Muscle of leg (tissue), 11 donors: Measurements from ENCODE around the gene REST. TPM values are rescaled to one million over a fixed set of nuclear protein-coding genes. Genes with fewer than 3 reads are reported as not detected.
A peak's percentile ranks its signal among the peaks of the same experiment; 100 is the strongest.
"Not testable (repeated sequence)": the region's sequence is repeated elsewhere in the genome, so short reads cannot be mapped to it uniquely, and the experiment has no call there.

Experiments
- DNase-seq: peaks from one replicate; pipeline ENCODE4 v3.0.0; 2013
- H3K27ac ChIP-seq: one replicate; pipeline ENCODE4 v1.5.1; 2013; ENCODE audit warnings: mild to moderate bottlenecking, low read length, control low read depth
- H3K27me3 ChIP-seq: one replicate; pipeline ENCODE4 v1.6.1; 2013; ENCODE audit warnings: low read length; ENCODE audit not compliant: control insufficient read depth, insufficient read depth
- H3K36me3 ChIP-seq: one replicate; pipeline ENCODE4 v1.6.1; 2013; ENCODE audit warnings: low read length; ENCODE audit not compliant: control insufficient read depth, insufficient read depth
- H3K4me1 ChIP-seq: one replicate; pipeline ENCODE4 v1.6.1; 2013; ENCODE audit warnings: low read length; ENCODE audit not compliant: control insufficient read depth, insufficient read depth
- H3K4me3 ChIP-seq: one replicate; pipeline ENCODE4 v1.5.1; 2013; ENCODE audit warnings: low read length, control low read depth
- H3K9me3 ChIP-seq: replicated peaks from 2 replicates; pipeline ENCODE4 v1.6.1; 2013; ENCODE audit warnings: low read depth, low read length; ENCODE audit not compliant: control insufficient read depth
- WGBS: methylation state at CpG from one replicate; pipeline ENCODE4 v1.1.5; 2013; ENCODE audit warnings: missing lambda C conversion rate; ENCODE audit not compliant: insufficient coverage; 5-methylcytosine and 5-hydroxymethylcytosine counted together
- polyA plus RNA-seq, 8 donors: library from polyadenylated mRNA; unstranded; fragments of 120-200 nt; gene quantifications; one replicate each; pipeline versions ENCODE4 v1.2.1 to v1.2.3, GENCODE V29; 2013; ENCODE audit warnings: inconsistent platforms in 1 of 8, low replicate concordance in 1 of 8; ENCODE audit not compliant: insufficient read length in 8 of 8, insufficient read depth in 1 of 8
- total RNA-seq: library from RNA; stranded (reverse); fragments of 120-200 nt; gene quantifications from one replicate; pipeline ENCODE4 v1.2.4, GENCODE V29; 2013

The REST gene
- total and polyA plus RNA-seq, 9 donors, result 18.4 to 33.6 (median 24.2) TPM

DNA sequence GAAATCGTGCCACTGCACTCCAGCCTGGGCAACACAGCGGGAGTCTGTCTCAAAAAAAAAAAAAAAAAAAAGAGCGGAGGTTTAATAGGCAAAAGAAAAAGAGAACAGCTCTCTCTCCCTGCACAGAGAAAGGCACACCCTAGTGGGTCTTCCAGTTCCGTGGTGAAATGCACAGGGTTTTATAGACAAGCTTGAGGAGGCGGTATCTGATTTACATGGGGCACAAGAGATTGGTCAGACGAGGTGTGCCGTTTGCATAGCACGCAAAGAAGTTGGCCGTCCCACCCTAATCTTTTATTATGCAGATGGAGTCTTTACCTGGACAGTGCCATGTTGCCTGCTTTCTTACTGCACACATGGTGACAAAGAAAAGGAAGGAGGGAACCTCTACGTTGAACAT lies 33.5 kb upstream of the REST start:
- H3K4me3 ChIP-seq, result no peak overlapping the region
- no peak overlapping the region for H3K27ac ChIP-seq
- no peaks in the 10 kb centered on the region for H3K36me3 ChIP-seq
- no peaks in the 10 kb centered on the region for H3K27me3 ChIP-seq
- no peak for DNase-seq
- H3K4me1 ChIP-seq, result peaks cover 17% of the 10 kb centered on the region
- no peaks in the 10 kb centered on the region for H3K9me3 ChIP-seq
- 80% methylated on average over 3 of the region's 10 CpGs for WGBS

DNA sequence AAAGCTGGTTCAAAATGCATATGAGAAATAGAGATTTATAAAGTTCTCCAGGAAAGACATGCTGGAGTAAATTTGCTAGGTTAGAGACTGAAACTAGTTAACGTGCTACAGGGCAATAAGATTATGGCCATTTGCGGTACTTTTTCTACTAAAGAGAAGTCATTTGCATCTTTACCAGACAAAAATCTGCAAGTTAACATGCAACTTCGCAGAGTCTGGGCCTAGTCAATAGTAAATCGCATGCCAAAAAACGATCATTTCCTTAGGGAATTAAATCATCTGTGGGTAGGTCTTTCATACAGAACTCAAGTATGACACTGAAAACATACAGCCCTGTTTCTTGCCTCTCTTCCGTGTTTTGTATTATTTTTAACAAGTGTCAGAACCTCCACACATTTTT lies 32.8 kb upstream of the REST start:
- Histone ChIP-seq H3K27me3 (no peaks in the 10 kb centered on the region), H3K36me3 (no peaks in the 10 kb centered on the region), H3K4me3 (no peak overlapping the region), H3K9me3 (no peaks in the 10 kb centered on the region), H3K27ac (no peak overlapping the region), H3K4me1 (peaks cover 17% of the 10 kb centered on the region)
- WGBS, result 67% methylated on average over 1 of the region's 6 CpGs
- DNase-seq, result peak; percentile 39

DNA sequence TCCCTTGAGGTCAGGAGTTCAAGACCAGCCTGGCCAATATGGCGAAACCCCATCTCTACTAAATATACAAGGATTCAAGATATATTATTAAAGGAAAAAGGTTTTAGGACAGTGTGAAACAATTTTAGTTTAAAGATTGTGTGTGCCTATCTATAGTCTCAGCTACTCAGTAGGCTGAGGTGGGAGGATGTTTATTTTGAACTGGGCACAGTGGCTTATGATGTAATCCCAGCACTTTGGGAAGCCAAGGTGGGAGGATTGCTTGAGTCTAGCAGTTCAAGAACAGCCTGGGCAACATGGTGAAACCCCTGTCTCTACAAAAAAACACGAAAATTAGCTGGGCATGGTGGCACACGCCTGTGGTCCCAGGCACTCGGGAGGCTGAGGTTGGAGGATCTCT lies 31.4 kb upstream of the REST start:
- 94% methylated on average over 3 of the region's 4 CpGs for WGBS
- Histone ChIP-seq H3K4me1 (peaks cover 8% of the 10 kb centered on the region), H3K27ac (no peak overlapping the region), H3K36me3 (no peaks in the 10 kb centered on the region), H3K4me3 (no peak overlapping the region), H3K27me3 (no peaks in the 10 kb centered on the region), H3K9me3 (no peaks in the 10 kb centered on the region)
- no peak for DNase-seq

DNA sequence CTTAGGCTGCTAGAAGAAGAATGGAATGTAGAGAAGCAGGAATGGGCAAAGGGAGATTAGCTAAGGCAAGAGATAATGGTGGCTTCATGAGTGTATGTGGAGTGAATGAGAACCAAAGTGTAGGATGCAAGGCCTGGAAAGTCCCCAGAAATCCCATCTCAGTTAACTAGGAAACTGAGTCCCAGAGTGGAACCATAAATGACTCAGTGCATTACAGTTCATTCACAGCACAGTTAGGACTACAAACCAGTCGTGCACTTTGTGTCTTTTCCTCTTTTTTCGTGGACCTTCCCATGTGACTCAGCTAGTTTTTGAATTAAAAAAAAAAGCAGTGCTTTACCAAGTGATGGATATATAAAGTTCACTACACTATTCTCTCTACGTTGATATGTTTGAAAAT lies 27.7 kb upstream of the REST start:
- H3K4me1 ChIP-seq, result no peaks in the 10 kb centered on the region
- WGBS, result no CpG with 5 or more reads among the region's 3 CpGs
- no peak overlapping the region for H3K27ac ChIP-seq
- DNase-seq, result no peak
- H3K4me3 ChIP-seq, result no peak overlapping the region
- H3K9me3 ChIP-seq, result no peaks in the 10 kb centered on the region
- no peaks in the 10 kb centered on the region for H3K36me3 ChIP-seq
- H3K27me3 ChIP-seq, result no peaks in the 10 kb centered on the region

DNA sequence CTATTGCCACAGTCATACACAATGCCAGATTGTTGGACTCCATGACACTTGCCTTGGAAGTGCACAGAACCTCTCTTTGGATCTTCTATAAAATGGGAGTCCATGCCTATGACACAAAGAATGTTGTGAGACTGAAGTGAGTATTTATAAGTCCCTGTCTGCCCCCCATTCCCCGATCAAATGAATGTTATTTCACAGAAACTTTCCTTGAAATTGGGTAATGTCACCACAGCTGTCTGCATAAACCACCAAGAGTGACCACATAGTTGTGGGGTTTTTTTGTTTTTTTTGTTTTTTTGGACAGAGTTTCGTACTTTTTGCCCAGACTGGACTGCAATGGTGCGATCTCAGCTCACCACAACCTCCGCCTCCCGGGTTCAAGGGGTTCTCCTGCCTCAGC lies 27.1 kb upstream of the REST start:
- DNase-seq, result no peak
- no peak overlapping the region for H3K4me3 ChIP-seq
- H3K27ac ChIP-seq, result no peak overlapping the region
- H3K27me3 ChIP-seq, result no peaks in the 10 kb centered on the region
- no peaks in the 10 kb centered on the region for H3K36me3 ChIP-seq
- H3K4me1 ChIP-seq, result no peaks in the 10 kb centered on the region
- WGBS, result 98% methylated on average over 4 of the region's 5 CpGs
- H3K9me3 ChIP-seq, result no peaks in the 10 kb centered on the region

DNA sequence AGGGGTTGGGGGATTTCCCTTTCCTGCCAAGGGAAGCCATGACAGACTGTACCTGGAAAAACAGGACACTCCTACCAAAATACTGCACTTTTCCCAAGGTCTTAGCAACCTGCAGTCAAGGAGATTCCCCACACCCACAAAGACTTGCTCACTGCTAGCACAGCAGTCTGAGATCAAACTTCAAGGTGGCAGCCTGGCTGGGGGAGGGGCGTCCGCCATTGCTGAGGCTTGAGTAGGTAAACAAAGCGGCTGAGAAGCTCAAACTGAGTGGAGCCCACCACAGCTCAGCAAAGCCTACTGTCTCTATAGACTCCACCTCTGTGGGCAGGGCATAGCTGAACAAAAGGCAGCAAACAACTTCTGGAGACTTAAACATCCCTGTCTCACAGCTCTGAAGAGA lies 23.2 kb upstream of the REST start:
- not testable (repeated sequence) for H3K4me1 ChIP-seq, H3K9me3 ChIP-seq, H3K27me3 ChIP-seq, H3K27ac ChIP-seq, DNase-seq, H3K36me3 ChIP-seq, H3K4me3 ChIP-seq
- no CpG with 5 or more reads among the region's 3 CpGs for WGBS

DNA sequence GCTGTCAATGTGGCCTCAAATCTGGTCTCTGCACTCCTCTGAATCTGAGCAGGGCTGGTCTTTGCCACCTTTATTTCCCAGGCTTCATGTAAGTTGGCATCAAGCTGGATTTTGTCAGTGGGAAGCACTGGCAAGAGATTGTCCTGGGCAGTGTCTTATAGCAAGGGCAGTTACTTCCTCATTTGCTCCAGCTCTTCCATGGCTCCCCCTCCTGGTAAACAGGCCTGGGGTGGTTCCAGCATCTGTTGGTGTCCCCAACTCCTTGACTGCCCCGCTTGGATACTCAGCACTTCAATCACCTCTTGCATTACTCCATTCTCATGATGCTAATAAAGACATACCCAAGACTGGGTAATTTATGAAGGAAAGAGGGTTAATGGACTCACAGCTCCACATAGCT lies 15.0 kb upstream of the REST start:
- H3K27me3 ChIP-seq, result no peaks in the 10 kb centered on the region
- no peak overlapping the region for H3K27ac ChIP-seq
- H3K9me3 ChIP-seq, result no peaks in the 10 kb centered on the region
- H3K36me3 ChIP-seq, result no peaks in the 10 kb centered on the region
- no peak overlapping the region for H3K4me3 ChIP-seq
- no CpG with 5 or more reads among the region's 1 CpG for WGBS
- no peak for DNase-seq
- H3K4me1 ChIP-seq, result no peaks in the 10 kb centered on the region

DNA sequence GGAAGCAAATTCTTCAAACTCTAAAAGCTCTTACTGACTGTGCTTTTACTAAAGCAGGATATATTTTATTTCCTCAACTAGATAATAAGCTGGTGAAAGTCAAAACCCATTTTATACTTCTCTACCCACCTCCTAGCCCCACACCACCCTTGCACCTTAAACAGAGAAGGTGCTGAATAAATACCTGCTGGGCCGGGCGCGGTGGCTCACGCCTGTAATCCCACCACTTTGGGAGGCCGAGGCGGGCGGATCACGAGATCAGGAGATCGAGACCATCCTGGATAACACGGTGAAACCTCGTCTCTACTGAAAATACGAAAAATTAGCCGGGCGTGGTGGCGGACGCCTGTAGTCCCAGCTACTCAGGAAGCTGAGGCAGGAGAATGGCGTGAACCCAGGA lies 9.9 kb upstream of the REST start:
- H3K27ac ChIP-seq, H3K27me3 ChIP-seq, H3K36me3 ChIP-seq, DNase-seq, H3K9me3 ChIP-seq, H3K4me1 ChIP-seq, H3K4me3 ChIP-seq: not testable (repeated sequence)
- 98% methylated on average over 6 of the region's 17 CpGs for WGBS

DNA sequence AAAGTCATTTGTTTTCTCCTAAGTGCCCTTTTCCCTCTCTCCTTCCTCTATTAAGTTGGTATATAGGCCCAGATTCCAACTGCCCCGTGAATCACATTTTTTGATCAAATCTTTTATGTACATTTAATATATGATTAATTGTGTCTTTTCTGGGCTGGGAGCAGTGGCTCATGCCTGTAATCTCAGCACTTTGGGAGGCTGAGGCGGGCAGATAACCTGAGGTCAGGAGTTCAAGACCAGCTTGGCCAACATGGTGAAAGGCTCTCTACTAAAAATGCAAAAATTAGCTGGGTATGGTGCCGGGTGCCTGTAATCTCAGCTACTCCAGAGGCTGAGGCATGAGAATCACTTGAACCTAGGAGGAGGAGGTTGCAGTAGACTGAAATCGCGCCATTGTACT lies 7.5 kb upstream of the REST start:
- H3K27ac ChIP-seq, H3K36me3 ChIP-seq, H3K9me3 ChIP-seq, H3K4me3 ChIP-seq, H3K4me1 ChIP-seq, H3K27me3 ChIP-seq, DNase-seq: not testable (repeated sequence)
- WGBS, result 89% methylated on average over 4 of the region's 5 CpGs

DNA sequence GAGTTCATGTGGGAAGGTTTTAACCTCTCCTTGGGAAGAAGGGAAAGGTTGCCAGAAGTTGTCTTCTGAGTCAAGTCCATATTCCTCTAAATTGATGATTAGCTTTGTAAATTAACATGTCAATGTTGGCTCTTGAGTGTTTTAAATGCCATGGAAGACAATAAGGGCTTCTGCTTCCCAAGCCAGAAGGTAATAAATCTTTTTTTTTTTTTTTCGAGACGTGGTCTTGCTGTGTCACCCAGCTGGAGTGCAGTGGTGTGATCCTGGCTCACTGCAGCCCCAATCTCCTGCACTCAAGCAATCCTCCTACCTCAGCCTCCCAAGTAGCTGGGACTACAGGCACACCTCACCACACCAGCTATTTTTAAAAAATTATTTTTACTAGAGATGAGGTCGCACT lies 5.0 kb upstream of the REST start:
- H3K36me3 ChIP-seq, result no peaks in the 10 kb centered on the region
- H3K27ac ChIP-seq, result no peak overlapping the region
- WGBS, result 100% methylated on average over 1 of the region's 3 CpGs
- no peak overlapping the region for H3K4me3 ChIP-seq
- H3K4me1 ChIP-seq, result peaks cover 3% of the 10 kb centered on the region
- DNase-seq, result no peak
- H3K27me3 ChIP-seq, result no peaks in the 10 kb centered on the region
- H3K9me3 ChIP-seq, result no peaks in the 10 kb centered on the region

DNA sequence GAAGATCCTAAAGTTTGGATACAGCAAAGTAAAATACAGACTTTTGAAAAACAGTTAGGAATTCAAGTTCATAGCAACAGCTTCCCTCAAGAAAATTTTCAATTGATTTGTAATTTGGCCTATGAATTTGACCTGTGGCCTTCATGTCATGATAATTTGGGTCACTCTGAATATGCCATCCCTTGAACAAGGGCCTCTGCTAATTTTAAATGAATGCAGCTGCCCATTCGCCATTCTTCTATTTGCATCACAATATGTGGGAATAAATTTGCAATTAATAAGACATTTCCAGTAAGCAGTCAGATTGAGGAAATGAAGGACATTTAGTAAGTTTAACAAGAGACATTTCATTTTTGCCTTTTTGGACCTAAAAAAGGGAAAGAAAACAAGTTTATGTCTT lies 1.9 kb upstream of the REST start:
- Histone ChIP-seq H3K27ac (no peak overlapping the region), H3K27me3 (no peaks in the 10 kb centered on the region), H3K4me1 (peaks cover 10% of the 10 kb centered on the region), H3K4me3 (no peak overlapping the region), H3K36me3 (peaks cover 3% of the 10 kb centered on the region), H3K9me3 (no peaks in the 10 kb centered on the region)
- WGBS, result no CpG with 5 or more reads among the region's 1 CpG
- no peak for DNase-seq
